NCI-H1105 (cell line): ENCODE results near the gene HPX.

Experiments
- DNase-seq: peaks from one replicate; lab custom pipeline; 2025; lab: John Stamatoyannopoulos, UW

Gene HPX, protein sequence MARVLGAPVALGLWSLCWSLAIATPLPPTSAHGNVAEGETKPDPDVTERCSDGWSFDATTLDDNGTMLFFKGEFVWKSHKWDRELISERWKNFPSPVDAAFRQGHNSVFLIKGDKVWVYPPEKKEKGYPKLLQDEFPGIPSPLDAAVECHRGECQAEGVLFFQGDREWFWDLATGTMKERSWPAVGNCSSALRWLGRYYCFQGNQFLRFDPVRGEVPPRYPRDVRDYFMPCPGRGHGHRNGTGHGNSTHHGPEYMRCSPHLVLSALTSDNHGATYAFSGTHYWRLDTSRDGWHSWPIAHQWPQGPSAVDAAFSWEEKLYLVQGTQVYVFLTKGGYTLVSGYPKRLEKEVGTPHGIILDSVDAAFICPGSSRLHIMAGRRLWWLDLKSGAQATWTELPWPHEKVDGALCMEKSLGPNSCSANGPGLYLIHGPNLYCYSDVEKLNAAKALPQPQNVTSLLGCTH

DNA sequence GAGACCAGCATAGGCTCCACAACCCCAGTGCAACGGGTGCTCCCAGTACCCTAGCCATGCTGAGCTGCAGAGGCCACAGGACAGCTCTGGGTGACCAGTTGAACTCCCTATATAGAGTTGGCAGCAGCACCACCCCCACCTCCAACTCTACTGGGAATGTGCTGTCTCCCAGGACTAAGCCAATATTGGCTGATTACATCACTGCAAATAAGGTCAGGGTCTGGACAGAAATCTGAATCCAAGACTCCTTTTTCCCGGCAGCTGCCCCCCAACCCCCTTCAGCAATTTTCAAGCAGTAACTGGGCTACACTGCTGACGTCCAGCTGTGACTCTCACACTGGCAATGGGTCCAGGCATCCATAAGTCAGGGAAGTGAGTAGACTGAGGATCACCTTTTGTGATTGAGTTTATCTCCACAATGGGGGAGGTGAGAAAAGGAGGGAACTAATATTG, at the start of gene HPX:
Gene HPX (minus strand): TSS at position 82 of the 453 bp plus-strand sequence. CDS start 24 bp downstream, at position 58.
- no peak for DNase-seq

DNA sequence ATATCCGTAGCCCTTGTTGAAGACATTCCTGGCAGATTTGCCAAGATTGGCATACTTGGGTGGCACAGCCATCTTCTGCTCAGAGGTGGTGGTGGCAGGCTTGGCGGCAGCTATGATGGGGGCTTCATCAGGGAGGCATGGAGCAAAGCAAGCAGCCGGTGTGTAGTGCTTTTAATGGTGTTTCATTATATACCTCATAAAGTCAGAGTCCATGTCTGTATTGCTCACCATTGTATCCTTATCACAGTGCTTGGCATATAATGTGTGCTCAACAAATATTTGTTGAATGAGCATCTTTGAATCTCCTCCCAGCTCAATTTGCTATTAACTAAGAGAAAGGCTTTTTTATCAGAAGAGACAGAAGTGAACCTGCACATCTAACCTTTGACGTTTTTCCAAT, 48.5 kb upstream of the HPX start:
- DNase-seq: no peak

- no peak for DNase-seq
Measured at GRCh38 chr11:6488821-6489220, 48.0 kb upstream of the HPX start.

DNA sequence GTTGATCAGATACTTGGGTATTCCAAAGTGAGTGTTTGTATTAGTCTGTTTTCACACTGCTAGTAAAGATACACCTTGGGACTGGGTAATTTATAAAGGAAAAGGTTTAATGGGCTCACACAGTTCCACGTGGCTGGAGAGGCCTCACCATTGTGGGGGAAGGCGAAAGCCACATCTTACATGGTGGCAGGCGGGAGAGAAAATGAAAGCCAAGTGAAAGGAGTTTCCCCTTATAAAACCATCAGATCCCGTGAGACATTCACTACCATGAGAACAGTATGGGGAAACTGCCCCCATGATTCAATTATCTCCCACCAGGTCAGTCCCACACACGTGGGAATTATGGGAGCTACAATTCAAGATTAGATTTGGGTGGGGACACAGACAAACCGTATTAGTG, 47.6 kb upstream of the HPX start:
- no peak for DNase-seq

GRCh38 chr11:6486938-6487337, 46.2 kb upstream of the HPX start:
- no peak for DNase-seq

DNA sequence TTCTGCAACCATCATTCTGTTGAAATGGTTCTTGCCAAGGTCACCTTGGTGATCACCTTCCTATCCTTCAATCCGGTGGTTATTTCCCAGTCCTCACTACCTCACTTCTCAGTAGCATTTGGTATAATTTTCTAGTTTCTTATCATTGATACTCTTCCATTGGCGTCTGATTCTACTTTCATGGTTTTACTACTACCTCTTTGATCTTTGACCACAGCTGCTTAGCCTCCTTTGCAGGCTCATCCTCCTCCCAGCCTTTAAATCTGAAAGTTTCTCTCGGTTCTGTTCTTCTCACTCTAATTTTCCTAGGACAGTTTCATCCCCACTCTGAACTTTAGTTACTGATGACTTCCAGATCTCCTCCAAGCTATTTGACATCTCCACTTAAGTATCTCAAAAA, 45.5 kb upstream of the HPX start:
- DNase-seq: no peak

DNA sequence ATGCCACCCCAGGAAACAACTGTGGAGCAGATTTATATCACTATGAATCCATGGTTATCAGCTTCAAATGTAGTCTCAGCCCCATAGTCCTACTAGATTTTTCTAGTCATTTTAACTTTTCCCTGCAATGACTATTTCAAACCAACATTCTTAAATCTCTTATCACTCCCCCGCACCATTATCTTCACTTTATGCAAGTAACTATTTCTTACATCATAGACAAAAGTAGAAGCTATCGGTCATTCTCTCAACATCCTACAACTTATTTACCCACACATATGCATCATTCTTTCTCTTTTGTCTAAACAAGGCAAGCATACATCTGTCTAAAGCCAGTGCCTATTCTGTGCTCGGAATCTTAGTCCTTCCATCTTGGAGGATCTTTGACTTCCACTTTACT, 44.9 kb upstream of the HPX start:
- no peak for DNase-seq

DNA sequence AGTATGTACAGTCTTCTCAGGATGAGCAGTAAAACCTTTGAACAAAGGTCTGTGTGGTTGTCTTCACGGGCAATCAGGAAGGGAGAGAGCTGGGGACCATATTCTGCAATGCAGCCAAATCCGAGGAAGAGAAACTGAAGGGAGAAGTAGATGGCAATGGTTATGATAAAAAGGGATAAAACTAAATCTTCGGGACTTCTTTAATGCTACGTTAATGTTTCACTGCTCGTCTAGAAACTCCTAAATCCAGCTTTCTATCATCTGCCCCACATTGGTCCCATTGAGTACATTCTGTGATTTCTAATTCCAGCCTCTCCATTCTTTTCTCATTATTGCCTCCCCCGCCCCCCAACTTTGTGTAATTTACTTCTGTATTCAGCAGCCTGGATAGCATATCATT, 42.2 kb upstream of the HPX start:
- DNase-seq: no peak

GRCh38 chr11:6482441-6482840, 41.7 kb upstream of the HPX start:
- DNase-seq: no peak

GRCh38 chr11:6481924-6482275, 41.1 kb upstream of the HPX start:
- no peak for DNase-seq

DNA sequence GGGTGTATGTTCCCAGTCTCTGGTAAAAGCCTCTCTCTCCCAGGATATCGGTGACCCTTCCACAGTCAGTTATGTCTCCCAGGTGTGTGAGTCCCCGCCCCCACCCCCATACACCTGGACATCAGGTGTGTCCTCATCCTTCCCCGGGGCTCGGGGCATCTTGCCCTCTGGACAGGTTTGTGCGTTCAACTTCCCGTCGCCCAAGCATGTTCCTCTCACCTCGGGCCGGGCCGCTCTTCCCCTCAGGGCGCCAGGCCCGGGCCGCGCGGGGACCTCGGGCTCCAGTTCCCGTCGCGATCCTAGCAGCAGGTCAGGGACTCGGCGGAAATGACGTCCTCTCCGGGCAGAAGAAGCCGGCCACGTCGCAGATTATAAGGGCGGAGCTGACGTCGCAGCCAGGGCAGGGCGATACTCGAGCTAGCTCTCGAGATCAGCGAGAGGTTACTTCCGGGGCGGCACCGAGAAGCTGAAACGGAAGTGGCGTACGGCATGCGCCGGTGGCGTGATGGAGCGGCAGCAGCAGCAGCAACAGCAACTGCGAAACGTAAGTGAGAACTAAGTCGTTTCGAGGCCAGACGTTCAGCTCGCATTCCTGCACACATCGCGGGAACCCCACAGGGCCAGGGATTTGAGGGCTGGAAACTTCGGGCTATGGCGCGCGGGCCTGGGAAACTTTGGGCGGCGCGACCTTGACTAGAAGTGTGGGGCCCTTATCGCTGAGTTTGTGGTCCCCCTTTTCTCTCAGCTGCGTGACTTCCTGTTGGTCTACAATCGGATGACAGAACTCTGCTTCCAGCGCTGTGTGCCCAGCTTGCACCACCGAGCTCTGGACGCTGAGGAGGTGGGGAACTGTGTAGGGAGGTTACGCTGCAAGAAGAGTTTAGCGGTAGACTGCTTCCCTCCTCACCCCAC, 40.5 kb upstream of the HPX start, which contains the start of the genes ARFIP2 and TIMM10B:
Gene ARFIP2 (minus strand): TSS at position 320 of the 912 bp plus-strand sequence. CDS start 910 bp downstream, outside the sequence.
Gene TIMM10B (plus strand): TSS at position 490 of the 912 bp plus-strand sequence. CDS start 16 bp downstream, at position 506.
- peak; percentile 97 for DNase-seq

DNA sequence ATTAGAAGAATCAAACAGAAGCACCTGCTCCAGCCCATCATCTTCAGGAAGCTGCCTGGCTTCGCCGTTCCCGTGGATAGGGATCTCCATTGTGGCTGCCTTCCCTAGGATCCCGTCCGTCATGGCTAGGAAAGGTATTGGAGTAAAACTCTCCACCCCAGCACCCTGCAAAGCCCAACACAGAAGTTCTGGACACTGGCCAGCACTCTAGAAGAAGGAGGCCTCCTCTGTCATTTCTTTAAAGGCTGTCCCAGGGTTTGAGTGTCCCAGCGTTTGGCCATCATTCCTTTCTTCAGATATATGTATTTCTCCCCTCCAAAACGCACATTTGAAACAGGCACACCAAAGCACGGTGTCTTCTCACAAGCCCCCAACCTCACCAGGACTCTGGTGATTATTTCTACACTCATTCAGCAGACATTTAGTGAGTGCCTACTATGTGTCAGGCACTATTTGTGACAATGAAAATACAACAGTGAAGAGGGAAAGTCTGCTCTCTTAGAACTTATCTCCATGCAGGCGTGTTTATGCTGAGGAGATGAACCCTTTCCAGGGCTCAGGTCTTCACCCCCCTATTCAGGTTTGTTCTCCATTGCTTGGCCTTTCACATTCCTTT, 39.6 kb upstream of the HPX start:
- no peak for DNase-seq

DNA sequence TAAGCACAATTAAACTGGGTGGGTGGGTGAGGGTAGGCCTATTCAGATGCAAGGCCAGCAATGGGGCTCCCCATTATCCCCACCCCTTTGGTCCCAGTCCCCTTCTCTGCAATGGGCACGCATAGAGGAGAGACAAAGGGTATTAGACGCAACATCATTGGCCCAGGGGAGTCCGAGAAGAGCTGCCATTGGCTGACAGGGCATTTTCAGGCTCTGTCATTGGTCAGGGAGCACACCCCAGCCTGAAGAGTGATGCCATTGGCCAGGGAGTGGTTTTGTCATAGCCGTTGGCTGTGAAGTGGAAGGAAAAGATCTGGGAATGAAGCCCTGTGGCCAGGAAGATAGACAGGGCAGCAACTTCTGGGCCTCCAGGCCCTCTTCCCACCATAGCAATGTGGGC, 35.8 kb upstream of the HPX start:
- DNase-seq: no peak

- no peak for DNase-seq
Measured at GRCh38 chr11:6475936-6476335, 35.1 kb upstream of the HPX start.

GRCh38 chr11:6474806-6475500, 34.2 kb upstream of the HPX start:
- DNase-seq: no peak

- no peak for DNase-seq
Measured at GRCh38 chr11:6474413-6474792, 33.6 kb upstream of the HPX start.

DNA sequence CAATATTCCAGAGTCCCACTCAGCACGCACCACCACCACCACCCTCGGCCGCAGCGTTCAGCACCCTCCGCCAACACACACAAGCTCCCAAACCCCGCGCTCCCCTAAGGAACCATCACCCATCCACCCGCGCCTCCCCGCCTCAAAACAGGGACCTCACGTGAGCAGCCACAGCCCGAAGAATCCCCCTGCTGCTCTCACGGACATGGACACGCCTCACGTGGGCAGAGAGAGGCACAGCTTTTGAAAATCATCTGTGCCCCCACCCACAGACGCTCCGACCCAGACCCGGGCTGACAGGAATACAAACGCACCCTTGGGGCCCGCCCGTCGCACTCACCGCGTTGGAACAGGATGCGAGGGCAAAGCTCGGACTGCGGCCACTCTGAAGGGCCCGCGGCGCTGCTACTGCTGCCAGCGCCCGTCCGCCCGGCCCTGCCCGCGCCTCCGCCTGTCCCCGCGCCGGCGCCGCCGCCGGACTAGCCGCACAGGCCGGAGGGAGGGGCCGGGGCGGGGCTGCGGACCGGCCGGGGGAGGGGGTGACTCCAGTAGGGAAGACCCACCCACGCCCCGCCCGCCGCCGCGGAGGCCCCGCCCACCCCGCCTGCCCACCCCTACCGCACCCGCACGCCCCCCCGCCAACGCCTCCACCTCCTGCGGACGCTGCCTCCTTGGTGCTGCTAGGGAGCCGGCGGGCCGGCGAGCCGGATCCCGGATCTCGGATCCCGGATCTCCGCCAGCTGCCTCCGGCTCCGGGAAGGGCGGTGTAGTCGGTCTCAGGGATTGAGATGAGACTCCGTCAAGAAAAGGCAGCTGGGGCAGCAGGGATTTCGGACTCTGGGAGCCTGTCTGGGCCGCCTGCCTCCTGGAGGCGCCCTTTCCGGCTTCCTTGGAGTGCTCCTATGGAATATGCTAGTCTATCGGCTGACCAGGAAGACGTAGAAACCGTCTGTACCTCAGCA, 32.9 kb upstream of the HPX start, which contains the start of gene TRIM3:
Gene TRIM3 (minus strand): TSS at position 491 of the 962 bp plus-strand sequence. CDS start 8,246 bp downstream, outside the sequence.
- peak; percentile 89 for DNase-seq

- DNase-seq: no peak
Measured at GRCh38 chr11:6472934-6473333, 32.1 kb upstream of the HPX start.

- no peak for DNase-seq
Measured at GRCh38 chr11:6469599-6469998, 28.8 kb upstream of the HPX start.
